GM12872 (cell line): ENCODE data around the gene TEAD1.

ENCODE experiments used
- CTCF ChIP-seq: IDR thresholded peaks from 3 replicates; pipeline ENCODE4 v1.5.1; 2011; ENCODE audit warnings: low read depth, mild to moderate bottlenecking, low read length, moderate library complexity; ENCODE audit not compliant: insufficient read depth

Gene TEAD1

GRCh38 chr11:12693094-12693478 lies 18.9 kb downstream of the TEAD1 start:
- no peak for TF ChIP-seq CTCF

- no peak for TF ChIP-seq CTCF
Measured at GRCh38 chr11:12693479-12694182, 19.4 kb downstream of the TEAD1 start.

GRCh38 chr11:12694183-12694531 lies 19.9 kb downstream of the TEAD1 start:
- no peak for TF ChIP-seq CTCF

GRCh38 chr11:12695221-12695794 lies 21.1 kb downstream of the TEAD1 start:
- TF ChIP-seq CTCF = no peak

GRCh38 chr11:12695873-12696272 lies 21.7 kb downstream of the TEAD1 start:
- TF ChIP-seq CTCF = no peak

- no peak for TF ChIP-seq CTCF
Measured at GRCh38 chr11:12696911-12697581, 22.8 kb downstream of the TEAD1 start.

- no peak for TF ChIP-seq CTCF
Measured at GRCh38 chr11:12698048-12698447, 23.8 kb downstream of the TEAD1 start.
